Muscle of leg (tissue), 11 donors: ENCODE measurements around the gene ALG12. TPM values are rescaled to one million over a fixed set of nuclear protein-coding genes. Genes with fewer than 3 reads are reported as not detected.

Experiments used
- DNase-seq: peaks from one replicate; pipeline ENCODE4 v3.0.0; 2013
- H3K27ac ChIP-seq: one replicate; pipeline ENCODE4 v1.5.1; 2013; ENCODE audit warnings: mild to moderate bottlenecking, low read length, control low read depth
- H3K27me3 ChIP-seq: one replicate; pipeline ENCODE4 v1.6.1; 2013; ENCODE audit warnings: low read length; ENCODE audit not compliant: control insufficient read depth, insufficient read depth
- H3K36me3 ChIP-seq: one replicate; pipeline ENCODE4 v1.6.1; 2013; ENCODE audit warnings: low read length; ENCODE audit not compliant: control insufficient read depth, insufficient read depth
- H3K4me1 ChIP-seq: one replicate; pipeline ENCODE4 v1.6.1; 2013; ENCODE audit warnings: low read length; ENCODE audit not compliant: control insufficient read depth, insufficient read depth
- H3K4me3 ChIP-seq: one replicate; pipeline ENCODE4 v1.5.1; 2013; ENCODE audit warnings: low read length, control low read depth
- H3K9me3 ChIP-seq: replicated peaks from 2 replicates; pipeline ENCODE4 v1.6.1; 2013; ENCODE audit warnings: low read depth, low read length; ENCODE audit not compliant: control insufficient read depth
- WGBS: methylation state at CpG from one replicate; pipeline ENCODE4 v1.1.5; 2013; ENCODE audit warnings: missing lambda C conversion rate; ENCODE audit not compliant: insufficient coverage; 5-methylcytosine and 5-hydroxymethylcytosine counted together
- polyA plus RNA-seq, 8 donors: library from polyadenylated mRNA; unstranded; fragments of 120-200 nt; gene quantifications; one replicate each; pipeline versions ENCODE4 v1.2.1 to v1.2.3, GENCODE V29; 2013; ENCODE audit warnings: inconsistent platforms in 1 of 8, low replicate concordance in 1 of 8; ENCODE audit not compliant: insufficient read length in 8 of 8, insufficient read depth in 1 of 8
- total RNA-seq: library from RNA; stranded (reverse); fragments of 120-200 nt; gene quantifications from one replicate; pipeline ENCODE4 v1.2.4, GENCODE V29; 2013

The ALG12 gene
- total and polyA plus RNA-seq, 9 donors, result 6.6 to 19.1 (median 15.8) TPM

GRCh38 chr22:49886346-49887063 lies 31.7 kb downstream of the ALG12 start:
- Histone ChIP-seq H3K4me3 (no peak overlapping the region), H3K36me3 (peaks cover 63% of the 10 kb centered on the region), H3K9me3 (peaks cover 63% of the 10 kb centered on the region), H3K27ac (no peak overlapping the region), H3K4me1 (no peaks in the 10 kb centered on the region), H3K27me3 (no peaks in the 10 kb centered on the region)
- DNase-seq, result no peak
- WGBS, result 98% methylated on average over 41 of the region's 41 CpGs

- H3K9me3 ChIP-seq, result peaks cover 57% of the 10 kb centered on the region
- H3K27ac ChIP-seq, result no peak overlapping the region
- no peaks in the 10 kb centered on the region for H3K4me1 ChIP-seq
- WGBS, result 98% methylated on average over 35 of the region's 35 CpGs
- no peak overlapping the region for H3K4me3 ChIP-seq
- peaks cover 58% of the 10 kb centered on the region for H3K36me3 ChIP-seq
- H3K27me3 ChIP-seq, result no peaks in the 10 kb centered on the region
- DNase-seq, result no peak
Measured at GRCh38 chr22:49885881-49886280, 32.4 kb downstream of the ALG12 start.

DNA sequence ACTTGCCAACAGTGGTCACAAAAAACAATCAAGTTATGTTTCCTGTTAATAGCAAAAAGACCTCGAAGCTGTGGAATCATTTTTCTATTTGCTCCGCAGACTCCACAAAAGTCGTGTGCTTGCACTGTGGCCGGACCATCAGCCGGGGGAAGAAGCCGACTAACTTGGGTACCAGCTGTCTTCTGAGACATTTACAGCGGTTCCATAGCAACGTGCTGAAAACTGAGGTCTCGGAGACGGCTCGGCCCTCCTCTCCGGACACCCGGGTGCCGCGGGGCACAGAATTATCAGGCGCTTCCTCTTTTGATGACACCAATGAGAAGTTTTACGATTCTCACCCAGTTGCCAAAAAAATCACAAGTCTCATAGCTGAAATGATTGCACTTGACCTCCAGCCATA lies 33.0 kb downstream of the ALG12 start:
- no peaks in the 10 kb centered on the region for H3K4me1 ChIP-seq
- no peak overlapping the region for H3K27ac ChIP-seq
- WGBS, result 95% methylated on average over 17 of the region's 17 CpGs
- no peak overlapping the region for H3K4me3 ChIP-seq
- no peak for DNase-seq
- H3K27me3 ChIP-seq, result no peaks in the 10 kb centered on the region
- peaks cover 52% of the 10 kb centered on the region for H3K9me3 ChIP-seq
- peaks cover 54% of the 10 kb centered on the region for H3K36me3 ChIP-seq

DNA sequence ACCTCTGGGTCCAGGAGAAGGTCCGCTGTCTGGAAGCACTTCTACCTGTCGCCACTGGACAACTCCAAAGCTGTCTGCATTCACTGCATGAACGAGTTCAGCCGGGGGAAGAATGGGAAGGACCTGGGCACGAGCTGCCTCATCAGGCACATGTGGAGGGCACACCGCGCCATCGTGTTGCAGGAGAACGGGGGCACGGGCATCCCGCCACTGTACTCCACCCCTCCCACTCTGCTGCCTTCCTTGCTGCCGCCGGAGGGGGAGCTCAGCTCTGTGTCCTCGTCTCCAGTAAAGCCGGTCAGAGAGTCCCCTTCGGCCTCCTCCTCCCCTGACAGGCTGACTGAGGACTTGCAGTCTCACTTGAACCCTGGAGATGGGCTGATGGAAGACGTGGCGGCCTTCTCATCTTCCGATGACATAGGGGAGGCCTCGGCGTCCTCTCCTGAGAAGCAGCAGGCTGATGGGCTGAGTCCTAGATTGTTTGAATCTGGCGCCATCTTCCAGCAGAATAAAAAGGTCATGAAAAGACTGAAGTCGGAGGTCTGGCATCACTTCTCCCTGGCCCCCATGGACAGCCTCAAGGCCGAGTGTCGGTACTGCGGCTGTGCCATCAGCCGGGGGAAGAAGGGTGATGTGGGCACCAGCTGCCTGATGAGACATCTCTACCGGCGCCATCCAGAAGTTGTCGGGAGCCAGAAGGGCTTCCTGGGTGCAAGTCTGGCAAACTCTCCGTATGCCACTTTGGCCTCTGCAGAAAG lies 33.6 kb downstream of the ALG12 start:
- Histone ChIP-seq H3K27me3 (no peaks in the 10 kb centered on the region), H3K4me1 (no peaks in the 10 kb centered on the region), H3K4me3 (no peak overlapping the region), H3K36me3 (peaks cover 54% of the 10 kb centered on the region), H3K27ac (no peak overlapping the region), H3K9me3 (peaks cover 54% of the 10 kb centered on the region)
- WGBS, result 95% methylated on average over 30 of the region's 31 CpGs
- DNase-seq, result no peak

GRCh38 chr22:49884075-49884474 lies 34.2 kb downstream of the ALG12 start:
- Histone ChIP-seq H3K9me3 (peaks cover 49% of the 10 kb centered on the region), H3K36me3 (peaks cover 49% of the 10 kb centered on the region), H3K27me3 (no peaks in the 10 kb centered on the region), H3K4me1 (no peaks in the 10 kb centered on the region), H3K4me3 (no peak overlapping the region), H3K27ac (no peak overlapping the region)
- WGBS, result 96% methylated on average over 12 of the region's 20 CpGs
- DNase-seq, result no peak

GRCh38 chr22:49883294-49883640 lies 35.0 kb downstream of the ALG12 start:
- H3K36me3 ChIP-seq, result peaks cover 41% of the 10 kb centered on the region
- 87% methylated on average over 3 of the region's 4 CpGs for whole genome bisulfite sequencing
- DNase-seq, result no peak

DNA sequence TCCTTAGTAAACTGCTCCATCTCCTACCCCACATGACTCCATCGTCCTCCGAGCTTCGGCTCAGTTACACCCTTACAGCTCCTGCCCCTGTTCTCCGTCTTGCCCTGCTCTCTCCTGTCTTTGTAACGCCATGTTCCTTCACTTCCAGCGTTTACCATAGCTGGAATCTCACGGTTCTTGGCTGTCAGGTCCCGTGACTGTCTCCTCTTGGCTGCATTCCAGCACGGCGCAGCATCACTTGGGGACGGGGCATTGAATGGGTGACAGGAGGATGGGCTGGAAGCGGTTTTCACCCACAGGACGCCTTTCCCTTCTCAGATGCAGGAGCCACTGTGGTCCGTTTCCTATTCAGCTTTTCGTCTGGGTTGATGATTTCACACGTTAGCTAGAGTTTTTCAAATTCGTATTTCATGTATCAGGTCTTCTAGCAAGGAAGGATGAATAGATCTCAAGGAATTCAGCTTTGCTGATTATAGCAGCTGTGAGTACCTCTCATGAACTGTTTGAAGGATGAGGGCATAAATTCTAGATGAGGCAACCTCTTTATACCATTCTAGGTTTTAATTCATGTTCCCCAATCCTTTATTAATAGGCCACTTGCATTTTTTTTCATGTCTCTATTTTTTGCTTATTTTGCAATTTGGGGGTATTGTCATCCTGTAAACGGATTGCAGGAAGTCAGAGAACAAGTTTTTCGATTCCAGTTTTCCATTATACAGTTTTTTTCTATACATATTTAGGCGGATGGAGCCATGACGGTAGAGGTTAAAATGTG lies 35.5 kb downstream of the ALG12 start:
- peaks cover 46% of the 10 kb centered on the region for H3K9me3 ChIP-seq
- no peaks in the 10 kb centered on the region for H3K4me1 ChIP-seq
- no peak overlapping the region for H3K27ac ChIP-seq
- H3K27me3 ChIP-seq, result no peaks in the 10 kb centered on the region
- WGBS, result 95% methylated on average over 10 of the region's 21 CpGs
- H3K36me3 ChIP-seq, result peaks cover 42% of the 10 kb centered on the region
- no peak for DNase-seq
- no peak overlapping the region for H3K4me3 ChIP-seq

More at GRCh38 chr22:49883294-49883640, 35.0 kb downstream of the ALG12 start:
- H3K4me1 ChIP-seq, result no peaks in the 10 kb centered on the region
- no peak overlapping the region for H3K27ac ChIP-seq
- H3K27me3 ChIP-seq, result no peaks in the 10 kb centered on the region
- H3K4me3 ChIP-seq, result no peak overlapping the region
- peaks cover 45% of the 10 kb centered on the region for H3K9me3 ChIP-seq

GRCh38 chr22:49881856-49882255 lies 36.4 kb downstream of the ALG12 start:
- no CpG with 5 or more reads among the region's 2 CpGs for WGBS
- Histone ChIP-seq H3K4me1 (no peaks in the 10 kb centered on the region), H3K27ac (no peak overlapping the region), H3K27me3 (no peaks in the 10 kb centered on the region), H3K36me3 (peaks cover 38% of the 10 kb centered on the region), H3K9me3 (peaks cover 45% of the 10 kb centered on the region), H3K4me3 (no peak overlapping the region)
- no peak for DNase-seq

GRCh38 chr22:49880281-49880680 lies 38.0 kb downstream of the ALG12 start:
- Histone ChIP-seq H3K36me3 (peaks cover 22% of the 10 kb centered on the region), H3K27ac (no peak overlapping the region), H3K9me3 (peaks cover 37% of the 10 kb centered on the region), H3K27me3 (no peaks in the 10 kb centered on the region), H3K4me1 (no peaks in the 10 kb centered on the region), H3K4me3 (no peak overlapping the region)
- 70% methylated on average over 10 of the region's 20 CpGs for WGBS
- no peak for DNase-seq

DNA sequence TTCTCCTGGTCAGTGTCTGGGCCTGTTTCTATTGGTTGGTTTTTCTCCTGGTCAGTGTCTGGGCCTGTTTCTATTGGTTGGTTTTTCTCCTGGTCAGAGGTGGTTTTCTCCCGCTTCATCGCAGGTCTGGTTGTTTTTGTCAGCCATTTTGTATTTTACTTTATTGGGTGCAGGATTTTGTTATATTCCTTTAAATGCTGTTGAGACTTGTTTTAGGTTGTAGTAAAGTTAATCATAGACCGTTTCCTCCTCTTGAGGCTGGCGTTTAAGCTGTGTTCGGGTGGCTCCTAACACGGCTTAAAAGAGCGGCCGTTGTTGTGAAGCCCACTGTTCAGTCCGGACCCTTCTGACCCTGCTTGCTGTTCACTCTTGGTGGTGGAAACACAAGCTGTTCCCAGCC lies 38.4 kb downstream of the ALG12 start:
- no peaks in the 10 kb centered on the region for H3K27me3 ChIP-seq
- no peak overlapping the region for H3K27ac ChIP-seq
- DNase-seq, result no peak
- H3K4me3 ChIP-seq, result no peak overlapping the region
- WGBS, result 97% methylated on average over 7 of the region's 9 CpGs
- H3K4me1 ChIP-seq, result no peaks in the 10 kb centered on the region
- H3K36me3 ChIP-seq, result peaks cover 19% of the 10 kb centered on the region
- H3K9me3 ChIP-seq, result peaks cover 36% of the 10 kb centered on the region
